Measurements from ENCODE around the gene CHN1.

Gene CHN1

GRCh38 chr2:174771631-174772471 lies 233.3 kb downstream of the CHN1 start:
- Mint-ChIP-seq H3K9me3 (no peaks in the 10 kb centered on the region), H3K4me3 (no peak overlapping the region), H3K27ac (no peak overlapping the region), H3K27me3 (no peaks in the 10 kb centered on the region), H3K36me3 (ENCODE audit: low read depth) (no peaks in the 10 kb centered on the region), H3K4me1 (ENCODE audit: low read depth) (peaks cover 25% of the 10 kb centered on the region)

GRCh38 chr2:174771136-174771535 lies 234.0 kb downstream of the CHN1 start:
- H3K36me3 Mint-ChIP-seq (ENCODE audit: low read depth) = no peaks in the 10 kb centered on the region
- peaks cover 18% of the 10 kb centered on the region for H3K4me1 Mint-ChIP-seq (ENCODE audit: low read depth)
- no peak overlapping the region for H3K27ac Mint-ChIP-seq
- no peak overlapping the region for H3K4me3 Mint-ChIP-seq
- no peaks in the 10 kb centered on the region for H3K27me3 Mint-ChIP-seq
- no peaks in the 10 kb centered on the region for H3K9me3 Mint-ChIP-seq

- Mint-ChIP-seq H3K4me3 (no peak overlapping the region), H3K27ac (no peak overlapping the region), H3K9me3 (no peaks in the 10 kb centered on the region), H3K27me3 (no peaks in the 10 kb centered on the region), H3K4me1 (ENCODE audit: low read depth) (peaks cover 6% of the 10 kb centered on the region), H3K36me3 (ENCODE audit: low read depth) (no peaks in the 10 kb centered on the region)
Observed at GRCh38 chr2:174768557-174768956, 236.6 kb downstream of the CHN1 start.

GRCh38 chr2:174766271-174766670 lies 238.9 kb downstream of the CHN1 start:
- Mint-ChIP-seq H3K27ac (no peak overlapping the region), H3K4me3 (no peak overlapping the region), H3K36me3 (ENCODE audit: low read depth) (no peaks in the 10 kb centered on the region), H3K4me1 (ENCODE audit: low read depth) (peaks cover 4% of the 10 kb centered on the region), H3K27me3 (no peaks in the 10 kb centered on the region), H3K9me3 (no peaks in the 10 kb centered on the region)

GRCh38 chr2:174765576-174765975 lies 239.6 kb downstream of the CHN1 start:
- no peaks in the 10 kb centered on the region for H3K9me3 Mint-ChIP-seq
- H3K27ac Mint-ChIP-seq = no peak overlapping the region
- H3K36me3 Mint-ChIP-seq (ENCODE audit: low read depth) = no peaks in the 10 kb centered on the region
- H3K4me1 Mint-ChIP-seq (ENCODE audit: low read depth) = peaks cover 4% of the 10 kb centered on the region
- H3K27me3 Mint-ChIP-seq = no peaks in the 10 kb centered on the region
- no peak overlapping the region for H3K4me3 Mint-ChIP-seq

- no peak within 1 kb of the TSS for H3K4me3 Mint-ChIP-seq
- H3K36me3 Mint-ChIP-seq (ENCODE audit: low read depth) = no peaks in the 10 kb centered on the region
- H3K27me3 Mint-ChIP-seq = peaks cover 3% of the 10 kb centered on the region
- peaks cover 4% of the 10 kb centered on the region for H3K4me1 Mint-ChIP-seq (ENCODE audit: low read depth)
- H3K9me3 Mint-ChIP-seq = no peaks in the 10 kb centered on the region
- H3K27ac Mint-ChIP-seq = no peak within 1 kb of the TSS
Observed at GRCh38 chr2:174764280-174765255, 240.6 kb downstream of the CHN1 start, which contains the start of gene CHRNA1. Gene CHRNA1 (minus strand): TSS chr2:174764472. CDS start chr2:174764394, 78 bp downstream.

GRCh38 chr2:174763780-174764179 lies 241.4 kb downstream of the CHN1 start:
- Mint-ChIP-seq H3K4me3 (no peak overlapping the region), H3K27ac (no peak overlapping the region), H3K27me3 (peaks cover 3% of the 10 kb centered on the region), H3K9me3 (no peaks in the 10 kb centered on the region), H3K36me3 (ENCODE audit: low read depth) (no peaks in the 10 kb centered on the region), H3K4me1 (ENCODE audit: low read depth) (peaks cover 4% of the 10 kb centered on the region)

- peaks cover 4% of the 10 kb centered on the region for H3K4me1 Mint-ChIP-seq (ENCODE audit: low read depth)
- no peaks in the 10 kb centered on the region for H3K36me3 Mint-ChIP-seq (ENCODE audit: low read depth)
- H3K9me3 Mint-ChIP-seq = no peaks in the 10 kb centered on the region
- H3K4me3 Mint-ChIP-seq = no peak overlapping the region
- H3K27me3 Mint-ChIP-seq = peaks cover 7% of the 10 kb centered on the region
- no peak overlapping the region for H3K27ac Mint-ChIP-seq
Observed at GRCh38 chr2:174762464-174762863, 242.7 kb downstream of the CHN1 start.

- Mint-ChIP-seq H3K4me3 (no peak overlapping the region), H3K36me3 (ENCODE audit: low read depth) (no peaks in the 10 kb centered on the region), H3K4me1 (ENCODE audit: low read depth) (peaks cover 4% of the 10 kb centered on the region), H3K27ac (no peak overlapping the region), H3K27me3 (peaks cover 7% of the 10 kb centered on the region), H3K9me3 (no peaks in the 10 kb centered on the region)
Observed at GRCh38 chr2:174761837-174762236, 243.3 kb downstream of the CHN1 start.

- no peaks in the 10 kb centered on the region for H3K36me3 Mint-ChIP-seq (ENCODE audit: low read depth)
- H3K27me3 Mint-ChIP-seq = peaks cover 7% of the 10 kb centered on the region
- no peak overlapping the region for H3K27ac Mint-ChIP-seq
- H3K4me1 Mint-ChIP-seq (ENCODE audit: low read depth) = peaks cover 4% of the 10 kb centered on the region
- no peaks in the 10 kb centered on the region for H3K9me3 Mint-ChIP-seq
- H3K4me3 Mint-ChIP-seq = no peak overlapping the region
Observed at GRCh38 chr2:174760845-174761473, 244.2 kb downstream of the CHN1 start.

- Mint-ChIP-seq H3K27ac (no peak overlapping the region), H3K27me3 (peaks cover 7% of the 10 kb centered on the region), H3K4me1 (ENCODE audit: low read depth) (peaks cover 4% of the 10 kb centered on the region), H3K36me3 (ENCODE audit: low read depth) (no peaks in the 10 kb centered on the region), H3K4me3 (no peak overlapping the region), H3K9me3 (no peaks in the 10 kb centered on the region)
Observed at GRCh38 chr2:174759381-174760065, 245.7 kb downstream of the CHN1 start.

- no peak overlapping the region for H3K4me3 Mint-ChIP-seq
- H3K4me1 Mint-ChIP-seq (ENCODE audit: low read depth) = peaks cover 24% of the 10 kb centered on the region
- no peaks in the 10 kb centered on the region for H3K36me3 Mint-ChIP-seq (ENCODE audit: low read depth)
- peaks cover 7% of the 10 kb centered on the region for H3K27me3 Mint-ChIP-seq
- H3K27ac Mint-ChIP-seq = no peak overlapping the region
- H3K9me3 Mint-ChIP-seq = no peaks in the 10 kb centered on the region
Observed at GRCh38 chr2:174756743-174757142, 248.4 kb downstream of the CHN1 start.

GRCh38 chr2:174753038-174753633 lies 252.0 kb downstream of the CHN1 start:
- peaks cover 54% of the 10 kb centered on the region for H3K4me1 Mint-ChIP-seq (ENCODE audit: low read depth)
- H3K4me3 Mint-ChIP-seq = no peak overlapping the region
- no peaks in the 10 kb centered on the region for H3K9me3 Mint-ChIP-seq
- no peaks in the 10 kb centered on the region for H3K36me3 Mint-ChIP-seq (ENCODE audit: low read depth)
- H3K27me3 Mint-ChIP-seq = peaks cover 4% of the 10 kb centered on the region
- peak overlapping the region; percentile 88 for H3K27ac Mint-ChIP-seq

Data from stimulated activated naive CD8-positive, alpha-beta T cell treated with anti-CD3 and anti-CD28 coated beads, Interleukin-15, Interleukin-2, amounts not matched to agents 100 ng/mL and 50 ng/mL, for 24 hours (primary cell).